Epithelial cell of prostate (primary cell): ENCODE measurements around the gene GABRA4.

Experiments
- DNase-seq: peaks from one replicate; pipeline ENCODE4 v3.0.0-alpha.2; 2011; ENCODE audit warnings: low read depth, low spot score
- H3K27ac ChIP-seq: fragments of 450-650 bp; 2 replicates; pipeline ENCODE4 v1.5.1; 2017; ENCODE audit warnings: mild to moderate bottlenecking

The GABRA4 gene

DNA sequence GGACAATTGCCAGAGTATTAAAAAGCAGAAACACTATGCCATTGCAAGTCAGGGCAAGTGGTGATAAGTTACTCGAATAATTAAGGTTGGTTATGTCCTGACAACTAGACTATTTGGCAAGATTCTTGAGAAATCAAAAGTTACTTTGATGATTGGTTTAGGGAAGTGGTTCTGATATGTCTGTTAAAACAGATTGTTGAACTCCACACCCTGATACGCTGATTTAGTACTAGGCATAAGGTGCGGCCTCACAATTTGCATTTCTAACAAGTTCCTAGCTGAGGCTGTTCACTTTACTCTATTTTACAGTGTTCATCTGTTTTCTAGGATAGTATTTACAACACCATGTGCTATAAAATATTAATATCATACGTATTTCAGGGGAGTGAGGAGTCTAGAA, 12.5 kb downstream of the GABRA4 start:
- no peak overlapping the region for H3K27ac ChIP-seq
- DNase-seq: no peak

DNA sequence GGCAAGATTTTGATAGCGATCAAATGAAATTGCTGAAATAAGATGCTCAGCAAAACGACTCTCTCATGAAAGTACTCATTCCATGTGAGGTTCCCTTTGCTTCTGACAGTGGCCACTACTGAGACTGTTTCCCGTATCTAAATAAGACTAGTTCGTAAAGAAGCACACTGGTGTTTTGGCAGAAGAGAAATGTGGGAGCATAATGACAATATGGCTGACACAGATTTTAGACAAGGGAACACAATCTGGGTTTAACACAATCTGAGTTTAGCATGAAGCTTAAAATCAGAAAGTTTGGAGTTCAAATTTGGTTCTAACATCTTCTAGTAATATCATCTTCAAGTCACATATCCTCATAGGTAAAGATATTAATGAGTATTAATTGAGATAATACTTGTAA, 13.7 kb downstream of the GABRA4 start:
- no peak overlapping the region for H3K27ac ChIP-seq
- no peak for DNase-seq

DNA sequence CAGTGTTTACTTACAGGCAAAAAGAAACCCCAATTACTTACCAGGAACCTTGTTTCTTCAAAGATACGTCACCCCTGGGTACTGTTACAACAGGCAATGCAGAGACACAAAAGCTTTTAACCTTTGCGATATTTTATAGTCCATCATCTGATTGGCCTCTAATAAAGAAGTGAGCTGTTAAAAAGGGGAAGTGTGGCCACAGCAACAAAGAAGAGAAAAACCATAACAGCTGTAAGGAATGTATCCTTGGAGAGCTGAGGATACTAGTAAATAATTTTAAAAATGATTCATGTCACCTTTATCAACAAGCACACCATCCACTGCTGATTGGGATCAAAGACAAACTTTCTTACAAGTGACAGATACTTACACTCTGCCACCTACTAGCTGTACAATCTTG, 14.1 kb downstream of the GABRA4 start:
- H3K27ac ChIP-seq: no peak overlapping the region
- no peak for DNase-seq

DNA sequence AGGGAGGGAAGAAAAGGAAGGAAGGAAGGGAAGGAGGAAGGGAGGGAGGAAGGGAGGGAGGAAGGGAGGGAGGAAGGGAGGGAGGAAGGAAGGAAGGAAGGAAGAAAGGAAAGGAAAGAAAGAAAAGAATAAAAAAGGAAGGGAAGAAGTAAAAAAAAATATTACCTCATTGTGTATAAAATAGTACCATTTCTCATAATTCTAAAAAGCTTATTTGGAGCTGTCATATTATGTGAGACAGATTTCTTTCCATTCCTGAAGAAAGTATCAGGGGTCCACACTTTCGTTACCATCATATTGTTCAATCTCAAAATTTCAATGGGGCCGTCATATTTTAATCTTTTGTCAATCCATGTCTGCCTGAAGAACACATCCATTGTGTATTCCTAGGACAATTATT, 16.1 kb downstream of the GABRA4 start:
- DNase-seq: no peak
- no peak overlapping the region for H3K27ac ChIP-seq

DNA sequence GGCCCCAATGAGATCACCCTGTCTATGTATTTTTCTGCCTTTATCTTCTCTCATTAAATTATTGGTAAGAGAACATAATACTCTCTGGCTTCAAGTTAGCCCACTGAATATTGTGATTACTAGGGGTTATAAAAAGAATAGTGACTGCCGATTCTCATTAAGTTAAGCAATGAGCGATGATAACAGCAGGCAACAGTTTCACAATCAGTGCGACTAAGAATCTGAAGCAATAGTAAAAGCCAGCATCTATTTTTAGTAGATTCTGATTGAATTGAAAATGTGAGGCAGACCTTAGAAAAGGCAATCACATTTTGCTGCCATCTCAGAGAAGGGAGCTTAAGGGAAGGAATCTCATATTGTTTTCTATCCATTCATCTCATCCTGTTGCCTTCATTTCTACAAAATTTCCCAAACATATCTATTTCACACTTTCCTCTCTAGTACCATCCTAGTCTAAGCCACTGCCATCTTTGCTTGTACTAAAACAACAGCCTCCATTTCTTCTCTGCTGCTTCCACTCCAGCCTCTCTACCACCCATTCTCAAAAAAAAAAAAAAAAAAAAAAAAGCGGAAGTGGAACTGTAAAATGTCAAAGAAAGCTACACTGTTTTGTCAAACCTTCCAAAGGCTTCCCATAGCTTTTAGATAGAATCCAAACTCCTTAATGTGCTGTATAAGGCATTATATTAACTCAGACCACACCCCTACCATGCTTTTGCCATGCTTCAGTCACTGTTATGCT, 17.4 kb downstream of the GABRA4 start:
- H3K27ac ChIP-seq: no peak overlapping the region
- no peak for DNase-seq

DNA sequence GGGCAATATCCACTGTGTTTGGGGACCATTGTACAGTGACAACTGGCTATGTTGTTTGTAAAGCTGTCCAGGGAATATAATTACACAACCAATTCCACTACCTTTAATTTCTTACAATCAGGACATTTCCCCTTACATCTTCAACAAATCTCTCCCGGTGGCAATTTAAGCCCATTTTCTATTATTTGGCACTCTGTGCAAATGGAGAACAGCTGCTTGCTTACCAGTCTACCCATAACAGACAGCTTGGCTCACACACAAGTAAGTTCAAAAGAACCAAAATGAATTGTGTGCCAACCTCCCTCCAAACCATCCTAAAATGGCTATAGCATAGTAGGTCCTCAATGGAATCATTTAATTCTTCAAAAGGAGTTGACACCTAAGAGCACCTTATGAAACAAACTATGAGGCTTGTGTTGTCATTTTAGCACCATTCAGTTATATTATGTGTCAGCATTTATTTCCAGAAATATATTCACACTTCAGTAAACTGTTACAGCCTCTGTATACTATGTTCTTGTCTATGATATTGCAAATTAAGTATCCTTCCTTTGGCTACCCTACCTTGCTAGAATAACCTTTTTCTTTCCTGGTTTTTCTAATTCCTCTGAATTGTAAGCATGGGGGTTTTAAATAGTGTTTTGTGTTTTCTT, 18.4 kb downstream of the GABRA4 start:
- DNase-seq: no peak
- no peak overlapping the region for H3K27ac ChIP-seq

DNA sequence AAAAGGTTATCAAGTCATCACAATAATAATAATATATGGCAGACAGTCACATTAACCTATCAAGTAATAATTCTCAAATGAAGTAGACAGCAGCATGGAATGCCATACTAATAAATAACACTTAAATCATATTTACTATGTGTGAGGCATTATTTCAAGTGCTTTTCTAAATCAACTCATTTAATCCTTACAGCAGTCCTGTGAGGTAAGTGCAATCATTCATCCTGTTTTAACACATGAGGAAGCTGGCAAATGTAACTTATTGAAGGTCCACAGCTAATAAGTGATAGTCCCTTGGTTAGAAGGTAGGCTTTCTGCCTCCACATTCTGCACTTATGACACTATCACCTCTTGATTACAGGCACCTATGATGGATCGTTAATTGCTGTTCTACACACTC, 24.5 kb downstream of the GABRA4 start:
- no peak overlapping the region for H3K27ac ChIP-seq
- DNase-seq: no peak

DNA sequence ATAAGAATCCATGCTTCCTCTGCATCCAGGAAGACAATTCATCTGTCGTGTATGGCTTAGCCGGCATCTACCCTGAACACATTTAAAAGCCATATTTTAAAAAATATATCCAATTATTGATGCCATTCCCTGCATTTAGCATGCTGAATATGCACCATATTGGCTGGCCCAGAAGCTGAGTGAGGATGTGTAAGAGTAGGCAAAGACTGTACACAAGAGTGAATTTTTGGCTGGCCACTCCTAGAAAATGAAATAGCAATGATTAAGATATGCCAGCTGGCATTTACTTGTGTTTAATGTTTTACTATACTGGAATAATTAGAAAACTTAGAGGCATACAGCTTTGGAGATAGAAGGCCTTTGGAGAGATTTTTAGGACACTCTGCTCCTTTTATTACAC, 25.8 kb downstream of the GABRA4 start:
- H3K27ac ChIP-seq: no peak overlapping the region
- no peak for DNase-seq

DNA sequence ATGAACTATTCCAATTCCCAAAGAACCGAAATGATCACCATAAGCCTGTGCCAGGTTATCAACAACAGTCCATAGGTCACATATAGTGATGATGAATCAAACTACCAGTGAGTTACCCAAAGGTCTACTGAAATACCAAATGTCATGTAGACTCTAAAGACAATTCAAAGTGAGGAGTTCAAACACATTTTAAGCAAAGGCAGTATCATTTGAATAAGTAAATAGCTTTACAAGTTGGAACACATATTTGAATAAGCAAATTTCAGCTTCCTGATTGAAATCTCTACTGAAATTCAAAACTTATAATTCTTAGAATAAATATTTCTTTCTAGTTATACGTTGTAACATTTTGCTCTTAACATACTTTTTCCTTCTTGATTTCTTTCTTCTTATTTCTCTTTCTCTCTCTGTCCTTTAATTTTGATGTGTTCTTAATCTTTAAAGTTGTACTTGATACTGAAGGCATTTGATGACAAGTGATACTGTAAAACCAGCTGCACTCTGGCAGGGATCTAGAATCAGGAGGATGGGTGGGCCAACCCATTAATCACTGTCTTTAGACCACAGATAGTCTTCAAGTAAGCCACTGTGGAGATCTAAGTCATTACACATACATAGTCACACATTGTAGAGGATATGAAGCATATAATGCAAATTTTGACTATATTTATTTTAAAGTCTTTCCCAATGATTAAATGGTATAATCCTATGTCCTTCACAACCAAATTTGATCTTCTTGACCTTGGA, 34.5 kb downstream of the GABRA4 start:
- DNase-seq: no peak

DNA sequence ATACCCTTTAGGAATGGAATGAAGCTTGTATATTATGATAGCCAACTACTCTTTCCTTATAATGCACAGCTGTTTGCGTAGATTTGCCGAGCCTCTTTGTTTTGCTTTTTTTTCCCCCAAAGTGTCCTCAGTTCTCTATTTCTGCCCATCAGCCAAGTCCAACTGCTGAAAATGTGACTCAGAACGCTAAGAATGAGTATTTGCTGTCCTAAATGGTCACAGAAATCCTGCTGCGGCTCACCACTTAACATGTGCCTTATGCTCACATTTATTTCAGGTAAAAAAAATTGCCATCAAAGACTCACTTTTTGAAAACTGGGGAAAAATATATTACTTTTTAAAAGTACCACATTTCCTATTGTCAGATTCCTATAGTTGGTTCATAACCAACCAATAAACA, 36.9 kb downstream of the GABRA4 start:
- H3K27ac ChIP-seq: no peak overlapping the region

More for the DNA sequence above, 34.5 kb downstream of the GABRA4 start:
- H3K27ac ChIP-seq: no peak overlapping the region

DNA sequence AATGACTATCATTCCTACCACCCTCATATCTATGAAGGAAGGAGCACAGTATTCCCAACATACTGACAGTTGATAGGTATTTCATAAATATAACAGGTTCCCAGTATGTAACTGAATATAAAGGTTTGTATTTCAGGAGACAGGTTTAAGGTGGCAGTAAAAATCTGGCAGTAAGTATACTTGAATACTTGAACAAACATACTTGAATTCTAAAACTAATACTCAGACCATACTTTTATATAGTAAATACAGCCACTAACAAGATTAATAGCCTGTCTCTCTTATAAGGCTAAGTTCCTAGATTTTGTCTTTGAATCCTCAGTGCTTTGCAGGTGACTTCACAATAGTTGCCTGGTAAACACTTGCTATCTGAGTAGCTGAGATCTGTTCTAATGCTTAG, 37.8 kb downstream of the GABRA4 start:
- no peak overlapping the region for H3K27ac ChIP-seq
- DNase-seq: no peak

More for the DNA sequence above, 36.9 kb downstream of the GABRA4 start:
- no peak for DNase-seq

DNA sequence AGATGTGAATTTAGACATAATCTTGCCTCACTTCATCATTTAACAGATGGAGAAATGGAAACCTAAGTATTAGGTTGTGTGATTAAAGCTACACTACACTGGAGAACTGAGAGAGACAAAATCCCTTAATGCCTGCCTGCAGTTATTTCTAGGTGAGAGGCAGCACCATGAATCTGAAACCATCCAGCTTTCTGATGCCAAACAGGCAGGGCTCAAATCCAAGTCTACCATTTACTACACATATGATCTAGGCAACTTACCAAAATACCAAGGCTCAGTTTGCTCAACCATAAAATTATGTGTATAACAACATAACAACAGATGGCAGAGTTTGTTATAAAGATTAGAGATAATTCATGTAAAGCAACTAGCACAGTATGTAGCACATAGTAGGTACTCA, 38.7 kb downstream of the GABRA4 start:
- no peak for DNase-seq
- no peak overlapping the region for H3K27ac ChIP-seq

DNA sequence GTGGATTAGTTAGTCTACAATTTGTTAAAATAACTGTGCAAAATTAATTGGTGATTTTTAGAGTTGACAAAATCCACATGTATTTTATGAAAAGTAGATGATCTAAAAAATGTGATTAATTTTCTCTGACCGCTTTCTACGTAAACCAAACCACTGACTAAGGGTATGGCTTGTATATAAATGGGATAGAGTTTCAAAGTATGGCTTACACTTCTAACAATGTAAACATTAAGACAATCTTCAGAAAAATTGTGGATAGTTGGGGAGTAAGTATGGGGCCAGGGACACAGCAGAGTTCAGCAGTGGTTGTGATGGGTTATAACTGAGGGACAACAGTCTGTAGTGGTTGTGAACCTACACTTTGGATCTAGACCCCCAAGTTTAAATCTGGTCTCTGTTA, 39.8 kb downstream of the GABRA4 start:
- no peak overlapping the region for H3K27ac ChIP-seq
- DNase-seq: no peak

DNA sequence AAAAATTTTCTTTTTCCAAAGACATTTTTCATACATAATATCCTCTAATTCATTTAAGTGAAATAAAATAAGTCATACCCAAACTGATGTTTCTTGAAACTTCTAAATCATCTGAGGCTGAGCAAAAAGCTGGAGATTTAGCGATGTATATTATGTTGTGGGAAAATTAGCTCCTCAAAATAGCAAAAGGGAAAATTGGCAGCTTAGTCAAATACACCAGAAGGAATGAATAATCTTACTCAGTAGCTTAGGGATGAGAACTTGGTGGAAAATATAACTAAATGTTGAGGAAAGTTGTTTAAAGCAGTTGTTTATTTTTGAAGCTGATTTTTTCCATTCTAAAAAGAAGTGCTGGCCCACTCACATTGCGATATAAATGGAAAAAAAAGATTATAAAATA, 40.9 kb downstream of the GABRA4 start:
- H3K27ac ChIP-seq: no peak overlapping the region
- no peak for DNase-seq

DNA sequence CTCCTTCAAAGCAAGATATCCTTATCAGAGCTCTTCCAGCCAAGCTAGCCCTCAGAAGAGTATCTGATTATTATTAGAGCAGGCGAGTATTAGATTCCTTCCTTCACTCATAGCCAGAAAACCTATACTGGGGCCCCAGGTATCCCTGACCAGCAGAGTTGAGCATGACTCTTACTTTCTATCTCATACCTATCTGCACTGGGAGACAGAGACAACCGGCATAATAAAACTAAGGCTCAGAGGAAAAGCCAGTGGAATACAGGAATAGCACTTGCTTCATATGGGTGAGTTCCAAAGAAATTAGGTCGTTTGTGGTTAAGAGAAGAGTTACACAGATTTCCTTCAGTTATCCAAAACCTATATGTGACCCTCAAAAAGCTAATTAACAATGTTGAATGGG, 42.6 kb downstream of the GABRA4 start:
- DNase-seq: no peak
- no peak overlapping the region for H3K27ac ChIP-seq

DNA sequence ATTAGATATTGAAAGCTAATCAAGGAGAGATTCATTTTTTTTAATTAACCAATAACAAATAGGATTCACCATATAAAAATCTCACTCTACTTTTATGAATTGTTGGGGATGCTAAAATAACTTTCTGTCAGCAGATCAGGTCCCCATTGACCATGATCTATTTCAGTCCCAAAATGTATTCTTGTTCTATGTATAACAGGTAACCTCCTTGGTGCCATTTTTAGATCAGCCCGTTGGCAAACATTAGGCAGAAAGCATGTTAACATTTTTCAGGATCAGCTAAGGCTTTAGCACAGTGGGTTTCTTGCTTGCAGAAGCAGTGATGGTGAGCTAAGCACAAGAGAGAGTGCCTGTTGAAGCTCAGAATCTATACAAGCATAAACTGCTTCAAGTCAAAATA, 43.6 kb downstream of the GABRA4 start:
- no peak for DNase-seq
- no peak overlapping the region for H3K27ac ChIP-seq

DNA sequence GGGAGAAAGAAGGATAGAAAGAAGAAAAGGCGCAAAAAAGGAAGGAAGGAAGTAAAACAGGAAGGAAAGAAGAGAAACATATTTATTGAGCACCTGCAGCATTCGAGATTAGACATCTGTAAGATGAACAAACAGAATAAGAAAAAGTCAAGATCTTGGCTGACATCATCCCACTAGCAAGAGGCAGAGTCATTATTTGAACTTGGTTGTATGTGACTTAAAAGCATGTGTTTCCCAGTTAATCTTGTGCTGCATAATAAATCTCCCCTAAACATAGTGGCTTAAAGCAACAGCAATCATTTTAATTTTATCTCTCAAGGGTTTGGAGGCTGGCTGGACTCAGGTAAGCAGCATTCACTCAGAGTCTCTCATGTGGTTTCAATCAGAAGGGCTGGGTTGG, 45.8 kb downstream of the GABRA4 start:
- H3K27ac ChIP-seq: no peak overlapping the region

DNA sequence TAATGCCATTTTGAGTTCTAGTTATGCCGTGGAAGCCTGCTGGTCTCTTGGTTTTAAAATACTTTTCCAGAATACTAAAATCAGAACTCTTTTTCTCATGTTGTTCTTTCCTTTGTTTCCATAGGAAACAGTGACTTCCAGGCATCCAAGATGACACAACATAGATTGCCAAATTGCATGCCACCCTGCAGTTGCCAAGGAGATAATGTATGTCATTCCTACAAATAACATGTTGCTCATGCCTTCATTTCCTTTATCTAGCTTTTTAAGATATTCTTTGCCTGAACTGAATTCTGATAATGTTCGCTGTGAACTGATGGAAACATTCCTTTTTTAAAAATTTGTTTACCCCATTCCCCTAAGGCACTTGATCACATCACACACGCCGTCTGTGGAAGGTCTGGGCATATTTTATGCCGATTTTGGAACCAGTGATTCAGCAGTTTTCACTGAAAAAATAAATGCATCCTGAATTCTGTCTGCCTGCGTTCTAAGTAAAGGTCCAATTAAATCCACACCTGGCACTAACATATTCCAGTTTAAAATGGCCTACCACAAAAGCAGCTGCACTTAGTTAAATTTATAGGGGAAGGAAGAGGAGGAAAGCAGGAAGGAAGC, 46.4 kb downstream of the GABRA4 start:
- DNase-seq: no peak
- H3K27ac ChIP-seq: no peak overlapping the region

More for the DNA sequence above, 45.8 kb downstream of the GABRA4 start:
- no peak for DNase-seq

DNA sequence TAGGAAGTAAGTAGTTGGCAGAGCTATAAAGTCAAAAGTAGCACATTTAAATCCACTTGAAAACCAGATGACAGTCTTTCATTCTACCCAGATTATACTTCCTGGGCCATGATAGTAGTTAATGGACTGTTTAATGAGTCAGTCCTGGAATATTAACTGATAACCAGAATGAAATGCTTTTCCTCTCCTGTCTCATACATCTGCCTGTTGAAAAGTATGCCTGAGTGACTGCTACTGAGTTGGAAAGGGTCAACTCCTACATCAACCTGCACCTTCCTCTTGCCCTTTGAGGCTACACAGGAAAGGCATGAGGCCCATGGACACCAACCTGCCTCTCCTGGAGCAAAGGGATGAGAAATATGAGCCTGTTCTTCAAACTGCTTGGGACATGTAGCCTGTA, 48.3 kb downstream of the GABRA4 start:
- no peak for DNase-seq
- no peak overlapping the region for H3K27ac ChIP-seq

DNA sequence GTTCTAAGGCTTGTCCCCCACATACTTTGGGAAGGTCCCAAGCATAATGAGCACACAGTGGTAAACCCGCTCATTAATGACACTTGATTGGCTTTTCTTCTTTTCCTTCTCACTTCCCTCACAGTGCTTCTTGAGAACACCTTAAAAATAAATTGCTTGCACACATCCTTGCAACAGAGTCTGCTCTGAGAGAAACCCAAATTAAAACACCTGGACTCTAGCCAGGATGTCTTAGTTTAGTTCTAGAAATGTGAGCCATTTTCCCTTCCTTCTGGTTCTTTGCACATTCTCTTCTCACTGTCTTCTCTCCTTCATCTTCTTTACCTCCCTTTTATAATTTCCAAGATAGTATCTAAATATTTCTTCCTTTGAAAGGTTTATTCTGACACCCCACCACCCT, 49.0 kb downstream of the GABRA4 start:
- DNase-seq: no peak

DNA sequence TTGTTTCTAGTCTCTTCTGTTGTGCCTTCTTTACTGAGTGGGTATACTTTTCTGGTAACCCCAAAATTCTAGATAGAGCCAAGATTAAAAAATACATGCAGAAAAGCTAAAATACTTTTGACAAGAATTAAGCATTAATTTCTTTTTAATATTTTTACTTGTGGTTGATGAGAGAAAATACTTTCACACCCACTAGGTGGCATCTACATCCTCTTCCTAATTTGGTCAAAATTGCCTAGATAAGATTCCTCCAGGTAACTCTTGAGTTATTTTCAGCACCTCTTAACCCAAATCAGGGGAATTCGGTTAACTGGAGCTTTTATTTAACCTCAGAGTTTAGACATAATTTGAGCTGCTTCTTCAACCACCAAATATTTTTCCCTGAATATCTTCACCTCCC, 55.9 kb downstream of the GABRA4 start:
- no peak for DNase-seq
- no peak overlapping the region for H3K27ac ChIP-seq

More for the DNA sequence above, 49.0 kb downstream of the GABRA4 start:
- no peak overlapping the region for H3K27ac ChIP-seq
